Ramos (cell line): ENCODE data around the gene KRT6B.
"Not testable (repeated sequence)": the region's sequence is repeated elsewhere in the genome, so short reads cannot be mapped to it uniquely, and the experiment has no call there.

Experiments used
- in situ Hi-C: fragments of 300-500 bp; cut with MboI; formaldehyde crosslinking; loops from one replicate; pipeline ENCODE4 v1.14.3; 2022; ENCODE audit warnings: low sequenced_read_pairs; ENCODE audit not compliant: unreplicated experiment

The KRT6B gene

DNA sequence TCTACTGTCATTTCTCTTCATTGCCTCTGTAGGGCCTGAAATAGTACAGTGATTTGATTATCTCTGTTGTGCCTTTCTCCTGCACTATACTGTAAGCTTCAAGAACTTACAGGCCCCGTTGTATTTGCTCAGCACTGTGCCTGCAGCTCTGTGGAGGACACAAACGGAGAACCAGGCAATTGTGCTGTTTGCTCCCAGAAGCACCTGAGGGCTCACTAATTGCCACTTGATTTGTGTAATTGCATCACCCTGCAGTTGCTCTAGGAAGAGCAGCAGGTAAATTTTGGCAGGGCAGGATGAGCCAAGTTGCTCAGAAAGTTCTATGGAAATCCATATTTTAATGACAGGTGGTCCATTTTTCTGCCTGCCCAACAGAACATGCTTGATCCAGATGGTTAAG is 34.2 kb downstream of the KRT6B start:
- in situ Hi-C loops: no loop called here

DNA sequence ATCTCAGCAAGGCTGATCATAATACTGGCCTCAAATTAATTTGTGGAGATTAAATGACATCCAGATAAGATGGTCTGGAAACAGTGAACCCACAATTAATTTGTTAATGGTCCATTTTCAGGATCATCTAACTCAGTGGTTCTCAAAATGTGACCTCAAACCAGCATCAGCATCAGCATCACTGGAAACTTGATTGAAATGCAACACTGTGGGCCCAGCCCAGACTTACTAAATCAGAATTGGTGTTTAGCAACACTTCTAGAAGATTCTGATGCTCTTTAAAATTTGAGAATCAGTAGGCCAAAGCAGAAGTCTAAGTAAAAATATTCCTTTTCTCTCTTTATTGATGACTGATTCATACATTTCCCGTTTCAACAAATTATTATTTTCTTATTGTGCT is 35.2 kb downstream of the KRT6B start:
- in situ Hi-C loops: no loop called here

DNA sequence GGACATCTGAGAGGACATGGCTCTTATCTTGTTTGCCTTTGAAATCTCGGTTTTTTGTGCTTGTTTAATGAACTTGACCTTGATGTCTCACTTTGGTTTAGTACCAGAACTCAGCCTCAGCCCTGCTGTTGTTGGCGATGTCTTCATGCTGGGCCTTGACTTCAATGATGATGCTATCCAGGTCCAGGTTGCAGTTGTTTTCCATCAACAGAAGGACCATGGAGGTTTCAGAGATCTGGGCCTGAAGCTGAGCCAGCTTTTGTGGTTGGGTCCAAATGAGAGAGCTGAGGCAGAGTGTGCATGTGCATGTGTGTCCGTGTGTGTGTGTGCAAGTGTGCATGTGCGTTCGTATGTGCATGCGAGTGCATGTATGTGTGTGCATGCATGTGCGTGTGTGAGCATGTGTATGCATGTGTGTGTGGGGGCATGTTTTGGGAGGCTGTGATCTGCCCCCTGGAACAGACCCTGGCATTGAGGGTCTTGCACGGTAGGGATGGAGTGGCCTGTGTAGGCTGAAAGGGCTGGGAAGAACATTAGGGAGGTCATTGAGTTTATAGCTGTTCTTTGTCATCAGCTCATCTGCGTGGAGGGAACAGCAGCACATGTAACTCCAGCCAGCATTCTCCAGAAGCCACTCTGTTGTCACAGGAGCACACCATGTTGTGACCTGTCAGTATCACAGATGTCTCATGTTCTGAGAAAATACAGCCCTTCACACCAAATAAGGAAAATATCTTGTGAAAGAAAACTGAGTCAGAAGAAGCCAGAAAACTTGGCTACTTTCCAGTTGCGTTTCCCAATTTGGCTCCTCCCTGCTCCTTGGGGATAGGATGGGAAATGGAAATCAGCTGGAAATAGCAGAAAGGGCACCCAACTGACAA is 35.8 kb downstream of the KRT6B start:
- in situ Hi-C loops: no loop called here

DNA sequence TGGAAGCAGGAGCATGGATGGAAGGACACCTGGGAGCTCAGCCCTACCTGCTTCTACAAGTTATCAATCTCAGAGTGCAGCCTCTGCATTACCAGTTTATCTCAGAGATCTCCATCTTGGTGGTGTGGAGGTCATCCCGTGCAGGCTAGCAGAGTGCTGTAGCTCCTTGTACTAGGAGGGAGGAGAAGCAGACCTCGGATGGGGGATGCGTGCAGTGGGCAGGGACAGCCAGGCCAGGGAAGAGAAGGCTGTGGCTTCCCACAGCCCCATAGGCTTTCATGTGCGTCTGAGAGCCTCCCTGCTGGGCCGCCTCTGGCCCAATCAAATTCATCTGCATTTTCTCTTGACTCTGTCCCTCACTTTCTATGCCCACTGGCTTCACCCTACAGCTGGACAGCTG is 37.0 kb downstream of the KRT6B start:
- in situ Hi-C loops: no loop called here

DNA sequence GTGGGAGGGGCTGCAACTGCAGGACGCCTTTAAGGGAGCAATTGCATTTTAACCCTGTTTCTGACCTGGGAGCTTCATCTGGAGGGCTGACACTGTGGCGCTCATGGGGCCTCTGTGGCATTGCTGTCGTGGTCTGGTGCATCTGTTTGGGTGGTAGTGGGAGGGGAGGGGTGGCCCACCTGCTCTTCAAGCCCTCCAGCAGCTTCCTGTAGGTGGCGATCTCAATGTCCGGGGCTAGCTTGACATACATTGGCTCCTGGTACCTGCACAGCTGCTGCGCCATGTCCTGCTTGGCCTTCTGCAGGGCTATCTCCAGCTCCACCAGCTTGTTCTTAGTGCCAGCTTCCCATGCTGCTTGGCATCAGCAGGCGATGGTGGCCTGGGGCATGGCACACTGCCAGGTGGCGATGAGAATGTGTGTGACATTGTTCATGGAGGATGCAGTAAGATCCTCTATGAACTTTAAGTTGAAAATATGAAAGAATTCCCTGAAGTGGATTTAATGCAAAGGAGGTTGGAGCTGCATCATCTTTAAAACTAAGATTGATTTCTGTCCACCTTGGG is 38.1 kb downstream of the KRT6B start:
- in situ Hi-C loops: no loop called here

DNA sequence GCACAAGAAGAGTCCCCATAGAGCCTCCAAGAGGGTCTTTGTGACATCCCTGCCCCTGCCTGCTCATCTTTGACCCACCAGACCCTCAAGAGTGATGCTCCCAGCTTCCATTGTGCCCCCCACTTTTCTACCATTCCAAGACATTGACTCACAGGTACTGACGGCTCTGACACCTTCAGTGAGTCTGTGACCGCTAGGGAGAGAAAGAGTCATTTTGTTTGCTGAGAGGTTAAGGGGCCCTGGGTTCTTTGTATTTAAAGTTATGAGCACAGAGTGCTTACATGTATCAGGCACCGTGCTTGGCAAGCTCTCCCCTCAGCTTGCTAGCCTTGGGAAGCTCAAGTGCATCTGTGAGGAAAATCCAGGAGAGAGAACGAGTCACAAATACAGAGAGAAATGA is 38.7 kb downstream of the KRT6B start:
- in situ Hi-C loops: no loop called here

DNA sequence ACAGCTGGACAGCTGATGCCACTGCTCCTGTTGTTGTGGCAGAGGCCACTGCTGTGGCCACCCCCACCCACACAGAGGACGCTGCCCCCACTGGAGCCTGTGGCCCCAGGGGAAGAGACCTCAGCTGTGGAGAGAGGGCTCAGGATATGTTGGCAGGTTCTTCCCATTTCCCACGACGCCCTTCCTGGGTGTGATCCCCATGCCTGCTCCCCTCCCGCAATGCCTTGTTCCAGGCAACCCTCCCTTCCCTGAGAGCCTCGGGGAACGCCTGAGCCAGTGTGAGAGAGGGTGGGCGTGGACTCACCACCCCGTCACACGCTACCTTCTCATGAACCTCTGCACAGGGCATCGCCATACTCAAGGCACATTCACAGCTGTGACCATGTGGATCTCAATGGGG is 40.1 kb downstream of the KRT6B start:
- in situ Hi-C loops: no loop called here

DNA sequence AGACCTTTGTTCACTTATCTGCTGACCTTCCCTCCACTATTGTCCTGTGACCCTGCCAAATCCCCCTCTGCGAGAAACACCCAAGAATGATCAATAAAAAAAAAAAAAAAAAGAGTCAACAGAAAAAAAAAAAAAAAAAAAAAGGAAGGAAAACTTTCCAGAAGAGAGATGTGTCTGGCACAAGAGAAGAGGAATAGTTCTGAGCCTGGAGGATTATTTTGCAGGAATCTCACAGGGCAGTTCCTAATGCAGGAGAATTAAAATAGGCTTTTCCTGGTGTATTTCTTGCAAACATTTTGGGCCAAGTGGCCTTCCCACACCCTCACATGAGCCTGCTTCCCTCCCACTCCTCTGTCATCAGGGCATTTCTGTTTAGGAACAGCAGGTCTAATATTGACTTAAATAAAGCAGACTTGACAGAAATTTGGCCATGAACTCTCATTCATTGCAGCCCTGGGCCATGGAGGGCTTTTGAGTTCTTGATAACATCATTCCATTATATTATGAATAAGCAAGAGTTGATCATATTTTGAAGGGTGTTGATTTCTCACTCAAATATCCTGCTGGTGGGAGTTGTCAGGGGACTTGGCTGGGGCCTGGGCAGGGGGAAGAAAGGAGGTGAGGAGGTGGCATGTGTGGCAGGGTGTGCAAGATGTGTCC is 41.2 kb downstream of the KRT6B start:
- in situ Hi-C loops: not testable (repeated sequence)

DNA sequence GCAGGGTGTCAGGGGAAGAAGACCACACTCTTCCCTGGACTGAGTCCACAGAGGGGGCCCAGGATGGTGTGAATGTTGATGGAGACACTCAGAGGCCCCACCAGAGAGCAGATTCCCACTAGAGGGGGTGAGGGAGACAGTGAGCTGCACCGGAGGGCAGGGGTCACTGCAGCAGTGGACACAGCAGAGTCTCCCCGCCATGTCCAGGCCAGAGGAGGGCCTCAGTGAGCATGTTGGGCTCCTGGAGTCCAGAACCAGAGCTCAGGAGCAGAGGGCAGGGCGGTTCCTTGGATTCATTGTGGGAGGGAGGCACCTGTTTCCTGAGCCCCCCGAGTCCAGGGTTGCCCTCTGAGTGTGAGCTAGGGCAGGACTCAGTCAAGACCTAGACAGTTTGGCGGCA is 44.0 kb downstream of the KRT6B start:
- in situ Hi-C loops: no loop called here

DNA sequence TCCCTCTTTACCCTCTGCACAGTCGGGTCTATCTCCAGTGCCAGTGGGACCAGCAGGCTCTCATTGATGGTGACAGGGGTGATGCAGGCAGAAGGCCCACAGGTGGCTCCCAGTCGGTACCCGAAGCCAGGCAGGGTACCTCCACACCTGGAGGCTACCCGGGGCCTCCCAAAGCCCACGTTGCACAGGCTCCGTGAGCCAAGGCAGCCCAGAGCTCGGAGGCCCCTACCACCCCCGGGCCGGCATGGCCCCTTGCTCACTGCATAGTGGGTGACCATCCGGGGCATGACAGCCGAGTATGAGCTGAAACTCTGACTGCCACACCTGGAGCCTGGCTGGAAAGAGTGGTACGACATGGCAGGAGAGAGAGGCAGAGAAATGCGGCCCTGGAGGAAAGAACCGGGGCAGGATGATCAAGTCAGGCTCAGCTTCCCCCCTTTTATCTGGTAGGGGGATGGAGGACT is 46.0 kb downstream of the KRT6B start, which contains the start of gene KRT82:
Gene KRT82 (minus strand): TSS at position 414 of the 464 bp plus-strand sequence. CDS start 58 bp downstream, at position 356.
- in situ Hi-C loops: no loop called here

DNA sequence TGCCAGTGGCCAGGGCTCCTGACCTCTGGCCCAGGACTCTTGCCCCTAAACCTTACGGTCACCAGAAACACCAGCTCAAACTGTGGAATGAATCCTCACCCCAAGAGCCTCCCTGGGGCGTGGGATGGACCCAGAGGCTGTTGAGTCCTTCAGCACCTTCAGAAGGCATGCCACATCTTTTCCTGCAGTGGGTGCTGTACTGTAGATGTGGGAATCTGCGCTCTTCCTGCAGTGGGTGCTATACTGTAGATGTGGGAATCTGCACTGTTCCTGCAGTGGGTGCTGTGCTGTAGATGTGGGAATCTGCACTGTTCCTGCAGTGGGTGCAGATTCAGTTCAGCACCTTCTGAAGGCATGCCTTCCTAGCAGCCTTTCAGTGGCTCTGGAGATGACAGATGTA is 47.0 kb downstream of the KRT6B start:
- in situ Hi-C loops: no loop called here

DNA sequence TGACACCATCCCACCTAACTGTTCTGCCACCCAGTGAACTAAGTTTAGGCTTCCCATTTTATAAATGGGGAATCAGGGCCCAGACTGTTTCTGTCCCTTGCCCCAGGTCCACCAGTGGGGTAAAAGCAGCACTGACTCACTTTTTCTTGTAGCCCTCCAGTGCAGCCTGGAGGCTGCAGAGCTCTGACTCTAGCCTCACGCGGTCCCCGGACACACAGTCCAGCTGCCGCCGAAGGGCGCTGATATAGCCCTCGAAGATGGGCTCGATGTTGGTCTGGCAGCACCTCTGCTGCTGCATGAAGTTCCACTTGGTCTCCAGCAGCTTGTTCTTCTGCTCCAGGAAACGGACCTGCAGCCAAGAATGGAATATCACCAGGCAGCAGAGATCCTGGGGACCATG is 48.4 kb downstream of the KRT6B start:
- in situ Hi-C loops: no loop called here

DNA sequence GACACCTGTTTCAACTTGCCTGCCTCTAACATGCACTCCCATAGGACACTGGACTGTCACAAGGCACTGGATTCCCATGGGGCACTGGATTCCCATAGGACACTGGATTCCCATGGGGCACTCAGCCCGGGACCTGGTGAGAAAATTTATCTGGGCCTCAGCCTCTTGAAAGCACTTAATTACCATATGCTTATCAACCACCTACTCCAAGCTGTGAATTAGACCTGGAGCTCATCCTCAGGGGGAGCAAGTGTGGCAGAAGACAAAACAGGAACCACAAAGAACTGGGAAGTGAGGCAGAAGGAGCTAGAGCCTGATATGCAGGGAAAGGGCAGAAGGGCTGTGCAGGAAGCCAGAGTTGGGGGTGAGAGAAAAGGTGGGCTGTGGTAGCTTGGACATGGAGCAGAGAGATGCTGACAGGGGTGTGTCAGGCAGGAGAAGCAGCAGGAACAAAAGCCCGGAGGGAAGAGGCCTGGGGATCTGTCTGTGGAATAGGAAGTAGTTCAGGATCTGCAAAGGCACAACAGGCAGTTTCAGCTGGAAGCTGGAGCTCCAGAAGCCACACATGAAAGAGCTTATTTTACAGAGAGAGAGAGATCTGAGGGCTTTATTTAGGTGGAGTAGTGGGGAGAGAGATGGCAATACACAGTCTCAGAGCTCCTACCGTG is 48.9 kb downstream of the KRT6B start:
- in situ Hi-C loops: no loop called here

DNA sequence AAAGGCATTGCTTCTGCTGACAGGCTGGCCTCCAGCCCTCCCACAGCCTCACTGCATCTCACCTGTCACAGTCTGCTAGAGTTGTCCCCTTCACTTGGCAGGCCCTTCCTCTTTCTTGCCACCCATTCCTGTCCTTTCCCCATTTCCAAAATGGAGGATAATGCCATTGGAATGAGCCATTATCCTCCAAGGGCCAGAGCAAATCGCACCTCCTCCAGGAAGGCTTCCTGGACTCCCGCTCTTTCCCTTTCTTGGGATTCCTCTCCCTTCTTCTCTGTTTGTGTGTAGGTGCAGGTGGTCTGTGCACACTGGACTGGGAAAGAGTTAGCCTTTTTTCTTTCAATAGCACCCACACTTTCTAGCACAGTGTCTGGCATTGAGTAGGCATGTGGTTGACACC is 49.6 kb downstream of the KRT6B start:
- in situ Hi-C loops: no loop called here

DNA sequence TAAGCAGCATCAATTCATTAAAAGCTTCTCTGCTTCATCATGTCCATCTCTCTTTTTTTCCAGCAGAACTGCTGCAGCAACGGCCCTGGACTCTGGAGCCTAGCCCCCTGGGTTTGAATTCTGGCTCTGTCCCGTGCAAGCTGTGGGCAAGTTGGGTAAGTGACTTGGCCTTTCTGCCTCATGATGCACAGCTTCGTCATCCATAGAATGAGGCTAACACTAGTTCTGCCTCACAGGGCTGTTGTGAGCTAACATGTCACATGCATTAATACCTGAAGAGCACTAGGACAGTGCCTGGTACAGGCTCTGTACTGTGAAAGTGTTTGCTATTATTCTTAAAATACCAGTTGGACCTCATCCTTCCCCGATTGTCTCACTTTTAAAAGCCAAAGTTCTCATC is 50.0 kb downstream of the KRT6B start:
- in situ Hi-C loops: no loop called here

DNA sequence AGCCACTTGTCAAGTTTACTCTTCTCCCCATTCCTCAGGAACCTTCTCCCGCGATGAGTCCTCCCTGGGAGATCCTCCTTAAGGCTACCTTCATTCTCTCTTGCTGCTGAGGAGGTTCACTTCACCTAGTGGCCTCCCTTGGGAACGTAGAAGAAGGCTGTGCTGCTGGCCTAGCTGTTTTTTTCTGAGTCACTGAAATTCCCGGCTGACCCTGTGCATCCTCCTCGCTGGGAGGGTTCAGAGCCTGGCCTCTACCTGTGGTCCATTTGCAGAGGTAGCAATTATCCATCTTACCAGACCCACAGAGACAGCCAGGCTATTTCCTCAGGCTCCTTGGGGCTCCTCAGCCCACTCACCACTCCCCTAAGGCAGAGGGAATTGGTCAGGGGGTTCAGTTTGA is 50.4 kb downstream of the KRT6B start:
- in situ Hi-C loops: no loop called here

DNA sequence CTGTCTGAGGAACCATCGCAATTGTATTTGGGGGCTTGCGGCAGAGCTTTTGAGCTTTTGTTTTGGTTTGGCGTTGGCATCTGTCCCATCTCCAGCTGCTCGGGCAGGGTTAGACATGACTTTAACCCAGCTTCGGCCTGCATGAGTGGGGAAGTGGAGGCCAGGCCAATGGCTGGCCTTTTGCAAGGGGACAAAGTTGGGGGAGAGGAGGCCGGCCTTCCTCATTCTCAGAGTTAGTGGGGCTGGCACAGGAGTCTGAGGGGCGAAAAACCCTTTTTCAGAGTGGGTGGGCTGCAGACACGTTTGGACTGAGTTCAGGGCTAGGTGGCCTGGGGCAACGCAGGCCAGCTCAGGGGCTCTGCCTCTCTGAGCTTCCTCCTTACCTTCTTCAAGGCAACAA is 51.0 kb downstream of the KRT6B start:
- in situ Hi-C loops: no loop called here

DNA sequence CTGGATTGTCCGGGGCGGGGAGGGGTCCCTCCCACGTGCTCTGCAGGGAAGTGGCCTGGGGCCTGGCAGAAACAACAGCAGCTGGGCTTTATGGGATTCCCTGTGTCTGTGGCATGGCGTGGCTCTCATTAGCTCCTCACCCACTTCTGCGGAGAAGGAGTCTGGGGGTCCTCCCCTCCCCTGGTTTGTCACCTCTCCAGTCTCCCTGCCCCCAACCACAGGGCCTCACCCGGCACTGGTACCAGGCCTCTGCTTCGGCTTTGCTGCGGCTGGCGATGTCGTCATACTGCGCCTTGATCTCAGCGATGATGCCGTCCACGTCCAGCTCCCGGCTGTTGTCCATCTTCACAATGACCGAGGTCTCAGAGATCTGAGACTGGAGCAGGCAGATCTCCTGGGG is 52.2 kb downstream of the KRT6B start:
- in situ Hi-C loops: no loop called here

DNA sequence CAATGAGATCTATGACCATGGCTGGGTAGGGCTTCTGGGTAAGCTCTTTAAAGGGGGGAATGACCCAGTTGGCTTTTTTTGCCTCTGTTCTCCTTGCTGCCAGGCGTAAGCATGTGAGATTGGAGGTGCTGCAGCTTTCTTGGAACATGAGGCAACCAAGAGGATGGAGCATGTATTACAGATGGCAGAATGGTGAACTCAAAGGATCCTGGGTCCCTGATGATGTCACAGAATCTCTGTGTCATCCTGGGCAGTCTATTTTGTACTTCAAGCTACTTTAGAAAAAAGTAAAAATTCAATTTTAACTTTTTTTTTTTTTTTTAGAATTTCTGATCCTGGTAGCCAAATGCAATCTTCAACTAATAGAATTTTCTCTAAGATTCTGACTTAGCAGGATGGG is 53.8 kb downstream of the KRT6B start:
- in situ Hi-C loops: no loop called here

DNA sequence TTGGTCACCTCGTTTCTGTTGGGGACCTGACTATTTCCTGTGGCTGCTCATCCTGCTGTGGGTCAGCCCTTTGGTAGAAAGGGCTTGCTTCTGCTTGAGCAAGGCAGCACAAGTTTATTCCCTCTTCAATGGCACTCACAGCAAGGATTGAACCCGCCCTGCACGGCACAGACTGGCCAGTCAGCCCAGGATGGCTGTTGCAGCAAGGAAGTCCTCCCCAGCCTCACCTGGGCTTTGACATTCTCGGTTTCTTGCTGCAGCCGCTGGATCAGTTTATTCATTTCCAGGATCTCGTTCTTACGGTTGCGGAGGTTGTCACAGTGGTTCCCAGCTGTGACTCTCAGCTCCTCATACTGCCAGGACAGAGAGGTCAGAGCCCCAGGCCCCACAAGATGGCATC is 55.3 kb downstream of the KRT6B start:
- in situ Hi-C loops: no loop called here
